ENCODE measurements around the gene DMTF1. TPM values are rescaled to one million over a fixed set of nuclear protein-coding genes. Genes with fewer than 3 reads are reported as not detected.

Gene DMTF1
- total RNA-seq, 2 donors from 2014 or later: 30.7 to 100 TPM

- H3K4me3 ChIP-seq: no peak overlapping the region
- no peak for DNase-seq (ENCODE audit: low spot score)
- H3K27ac ChIP-seq: no peak overlapping the region
- H3K9me3 ChIP-seq: no peaks in the 10 kb centered on the region
- intact Hi-C loops (cut with DNase I): loop anchor here (5.0 to 10.0 kb wide), 2 partner anchors 71 to 169 kb away; partner anchors contain the start of genes DMTF1 and ELAPOR2
- no peaks in the 10 kb centered on the region for H3K4me1 ChIP-seq (replicated peaks)
- WGBS: 70% methylated on average over 1 of the region's 1 CpG
- TF ChIP-seq POLR2A (IDR thresholded peaks at IDR 0.05) (no peak), POLR2AphosphoS5 (IDR thresholded peaks at IDR 0.05) (no peak), CTCF (IDR thresholded peaks at IDR 0.05) (no peak)
- H3K27me3 ChIP-seq (replicated peaks; ENCODE audit: insufficient read depth): no peaks in the 10 kb centered on the region
- H3K36me3 ChIP-seq: no peaks in the 10 kb centered on the region
Measured at GRCh38 chr7:87223666-87224065, 71.4 kb downstream of the DMTF1 start.

GRCh38 chr7:87225696-87226095 lies 73.4 kb downstream of the DMTF1 start:
- no peaks in the 10 kb centered on the region for H3K4me1 ChIP-seq (replicated peaks)
- H3K4me3 ChIP-seq: no peak overlapping the region
- intact Hi-C loops (cut with DNase I): loop anchor here (10.0 kb wide), 1 partner anchor 171 kb away; the partner anchor contains the start of gene ELAPOR2
- H3K27me3 ChIP-seq (replicated peaks; ENCODE audit: insufficient read depth): no peaks in the 10 kb centered on the region
- H3K27ac ChIP-seq: no peak overlapping the region
- TF ChIP-seq POLR2A (IDR thresholded peaks at IDR 0.05) (no peak), POLR2AphosphoS5 (IDR thresholded peaks at IDR 0.05) (no peak), CTCF (IDR thresholded peaks at IDR 0.05) (no peak)
- WGBS: 55% methylated on average over 1 of the region's 1 CpG
- DNase-seq (ENCODE audit: low spot score): no peak
- H3K9me3 ChIP-seq: no peaks in the 10 kb centered on the region
- no peaks in the 10 kb centered on the region for H3K36me3 ChIP-seq

- TF ChIP-seq CTCF (IDR thresholded peaks at IDR 0.05) (no peak), POLR2AphosphoS5 (IDR thresholded peaks at IDR 0.05) (no peak), POLR2A (IDR thresholded peaks at IDR 0.05) (no peak)
- Histone ChIP-seq H3K4me1 (replicated peaks) (no peaks in the 10 kb centered on the region), H3K27ac (no peak overlapping the region), H3K4me3 (no peak overlapping the region), H3K36me3 (no peaks in the 10 kb centered on the region), H3K27me3 (replicated peaks; ENCODE audit: insufficient read depth) (no peaks in the 10 kb centered on the region), H3K9me3 (no peaks in the 10 kb centered on the region)
- intact Hi-C loops (cut with DNase I): loop anchor here (10.0 kb wide), 1 partner anchor 172 kb away; the partner anchor contains the start of gene ELAPOR2
- DNase-seq (ENCODE audit: low spot score): no peak
- WGBS: 85% methylated on average over 3 of the region's 3 CpGs
Measured at GRCh38 chr7:87226495-87226894, 74.2 kb downstream of the DMTF1 start.

GRCh38 chr7:87231258-87231657 lies 79.0 kb downstream of the DMTF1 start:
- Histone ChIP-seq H3K27me3 (replicated peaks; ENCODE audit: insufficient read depth) (no peaks in the 10 kb centered on the region), H3K27ac (no peak overlapping the region), H3K9me3 (no peaks in the 10 kb centered on the region), H3K36me3 (no peaks in the 10 kb centered on the region), H3K4me3 (no peak overlapping the region), H3K4me1 (replicated peaks) (no peaks in the 10 kb centered on the region)
- WGBS: 9% methylated on average over 7 of the region's 7 CpGs
- intact Hi-C loops (cut with DNase I): no loop called here
- DNase-seq (ENCODE audit: low spot score): peak; percentile 6
- TF ChIP-seq POLR2AphosphoS5 (IDR thresholded peaks at IDR 0.05): no peak
- TF ChIP-seq CTCF (IDR thresholded peaks at IDR 0.05): no peak
- no peak for TF ChIP-seq POLR2A (IDR thresholded peaks at IDR 0.05)

GRCh38 chr7:87231711-87232110 lies 79.5 kb downstream of the DMTF1 start:
- no peaks in the 10 kb centered on the region for H3K36me3 ChIP-seq
- no peaks in the 10 kb centered on the region for H3K4me1 ChIP-seq (replicated peaks)
- no peak overlapping the region for H3K4me3 ChIP-seq
- no peak overlapping the region for H3K27ac ChIP-seq
- TF ChIP-seq POLR2AphosphoS5 (IDR thresholded peaks at IDR 0.05) (no peak), CTCF (IDR thresholded peaks at IDR 0.05) (no peak), POLR2A (IDR thresholded peaks at IDR 0.05) (no peak)
- no peaks in the 10 kb centered on the region for H3K27me3 ChIP-seq (replicated peaks; ENCODE audit: insufficient read depth)
- no peaks in the 10 kb centered on the region for H3K9me3 ChIP-seq
- intact Hi-C loops (cut with DNase I): no loop called here
- no peak for DNase-seq (ENCODE audit: low spot score)
